HG03196 (cell line): ENCODE measurements around the gene LRP8.

Source experiments
- ATAC-seq: cut with Tn5 transposase; IDR thresholded peaks from one replicate; pipeline ENCODE4 v1.9.1; 2021; ENCODE audit not compliant: unreplicated experiment

LRP8 gene

DNA sequence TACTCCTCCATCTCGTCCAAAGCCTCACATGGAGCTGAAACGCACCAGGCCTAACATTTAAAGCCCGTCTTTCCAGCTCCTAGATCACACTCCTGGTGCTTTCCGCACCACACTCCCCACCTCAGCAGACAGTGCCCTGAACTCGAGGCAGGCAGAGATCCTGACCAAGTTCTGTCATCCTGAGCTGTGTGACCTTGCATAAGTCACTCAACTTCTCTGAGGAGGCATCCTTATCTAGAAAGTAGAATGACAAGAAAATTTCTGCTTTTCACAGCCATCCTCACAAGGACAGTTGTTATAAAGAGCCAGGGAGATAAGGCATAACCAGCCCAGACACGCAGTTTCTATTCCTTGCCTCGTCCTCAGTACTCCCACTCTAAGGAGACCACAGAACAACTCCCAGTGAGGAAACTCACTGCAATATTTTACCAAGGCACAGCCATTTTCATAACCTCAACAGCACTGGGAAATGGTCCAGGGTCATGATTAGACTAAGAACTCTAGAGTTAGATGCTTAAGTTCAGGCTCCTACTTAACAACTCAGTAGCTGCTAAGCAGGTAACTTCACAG is 3.1 kb downstream of the LRP8 start:
- ATAC-seq: no peak

DNA sequence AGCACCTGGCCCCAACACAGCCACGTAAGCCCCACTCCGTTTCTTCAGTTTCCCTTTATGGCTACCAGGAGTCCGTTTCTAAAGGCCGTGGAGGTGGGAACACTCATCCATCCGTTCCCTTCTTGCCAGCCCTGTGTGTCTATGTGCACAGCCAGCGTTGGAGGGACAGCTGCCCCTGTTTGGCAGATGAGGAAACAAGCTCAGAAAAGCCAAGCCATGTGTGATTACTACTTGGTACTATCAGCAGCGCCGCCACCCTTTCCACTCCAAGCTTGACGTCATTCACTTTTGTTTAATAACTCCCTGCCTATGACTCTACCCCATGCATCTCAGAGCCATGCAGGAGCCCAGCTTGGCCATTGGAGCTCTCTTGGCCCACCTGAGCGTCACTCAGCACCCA is 3.5 kb downstream of the LRP8 start:
- no peak for ATAC-seq

DNA sequence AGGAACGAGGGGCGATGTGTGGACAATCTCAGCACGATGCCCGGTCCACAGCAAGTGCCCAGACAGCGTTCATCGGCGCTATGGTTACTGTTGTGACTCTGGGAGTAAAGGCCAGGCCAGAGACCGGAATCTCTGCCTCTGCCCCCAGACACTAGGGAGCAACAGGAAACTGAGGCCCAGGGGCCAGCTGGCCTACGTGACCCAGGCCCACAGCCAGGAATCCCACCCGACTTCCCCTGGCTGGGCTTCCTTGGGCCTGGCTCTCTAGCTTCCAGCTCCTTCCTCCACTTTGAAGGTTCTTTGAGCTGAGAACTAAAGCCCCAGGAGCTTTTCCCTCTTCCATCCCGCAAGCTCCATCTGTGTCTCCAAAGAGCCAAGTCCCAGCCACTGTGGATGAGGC is 4.6 kb downstream of the LRP8 start:
- no peak for ATAC-seq

DNA sequence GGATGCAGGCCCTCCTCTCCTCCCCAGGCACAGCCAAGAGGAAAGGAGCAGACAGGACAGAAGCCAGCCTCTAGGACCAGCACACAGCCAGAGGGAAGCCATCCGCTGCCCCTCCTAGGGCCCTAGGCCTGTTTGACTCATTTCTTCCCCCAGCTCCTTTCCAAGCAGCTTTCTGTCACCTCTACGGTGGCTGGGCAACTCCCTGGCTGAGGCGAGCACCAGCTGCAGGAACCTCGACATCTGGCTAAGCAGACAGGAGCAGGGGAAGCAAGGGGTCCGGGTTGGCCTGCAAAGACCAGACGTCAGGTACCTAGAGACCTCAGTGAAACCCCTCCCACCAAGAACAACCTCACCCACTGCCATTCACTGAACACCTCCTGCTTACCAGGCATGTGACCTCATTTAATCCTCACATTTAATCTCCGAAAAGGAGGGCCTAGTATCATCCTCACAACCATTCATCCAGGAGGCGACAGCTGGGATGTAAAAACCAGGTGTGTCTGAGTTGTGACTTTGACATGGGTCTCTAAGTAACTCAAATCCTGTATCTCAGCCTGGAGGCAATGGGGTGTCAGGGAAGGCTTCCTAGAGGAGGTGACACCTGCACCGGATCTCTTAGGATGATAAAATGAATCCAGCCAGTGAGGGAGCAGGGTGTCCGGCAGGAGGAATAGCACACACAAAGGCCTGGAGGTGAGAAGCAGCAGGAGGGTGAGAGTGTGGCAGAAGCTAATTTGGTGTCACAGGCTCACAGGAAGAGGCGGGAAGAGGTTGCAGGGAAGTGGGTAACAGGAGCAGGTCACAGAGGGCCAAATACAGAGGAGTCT is 5.9 kb downstream of the LRP8 start:
- no peak for ATAC-seq

DNA sequence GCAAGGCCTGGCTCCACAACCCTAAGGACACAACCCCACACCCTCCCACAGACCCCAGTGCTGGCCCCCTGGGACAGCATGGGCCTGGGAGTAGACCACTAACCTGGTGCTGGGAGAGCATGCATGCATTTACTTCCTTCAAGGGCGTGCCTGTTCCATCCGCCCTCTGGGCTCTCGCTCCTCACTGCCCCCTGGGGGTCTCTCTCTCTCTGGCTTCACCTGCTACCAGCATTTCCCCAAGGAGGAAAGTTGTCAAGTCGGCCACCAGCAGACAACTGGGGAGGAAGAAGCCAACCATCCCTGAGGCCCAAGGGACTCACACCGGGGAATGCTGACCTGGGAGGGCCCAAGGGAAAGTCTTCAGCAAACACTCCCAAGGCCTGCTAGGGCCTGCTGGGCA is 6.5 kb downstream of the LRP8 start:
- ATAC-seq: no peak

DNA sequence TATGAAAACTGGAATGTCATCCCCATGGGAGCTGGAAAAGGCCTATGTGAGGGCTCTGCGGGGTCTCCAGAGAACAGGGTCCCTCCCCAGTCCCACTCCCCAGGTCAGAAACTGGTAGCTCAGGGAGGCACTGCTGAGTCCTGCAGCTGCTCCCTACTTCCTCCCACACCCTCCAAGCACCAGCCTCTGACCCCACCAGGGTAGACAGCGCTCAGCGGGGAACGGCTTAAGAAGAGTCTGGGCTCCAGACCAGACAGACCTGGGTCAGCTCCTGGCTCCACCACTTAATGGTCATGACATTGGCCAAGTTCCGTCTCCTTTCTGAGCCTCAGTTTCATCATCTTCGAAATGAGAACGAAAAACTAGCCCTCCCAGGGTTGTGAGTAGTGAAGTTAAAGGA is 7.2 kb downstream of the LRP8 start:
- no peak for ATAC-seq

DNA sequence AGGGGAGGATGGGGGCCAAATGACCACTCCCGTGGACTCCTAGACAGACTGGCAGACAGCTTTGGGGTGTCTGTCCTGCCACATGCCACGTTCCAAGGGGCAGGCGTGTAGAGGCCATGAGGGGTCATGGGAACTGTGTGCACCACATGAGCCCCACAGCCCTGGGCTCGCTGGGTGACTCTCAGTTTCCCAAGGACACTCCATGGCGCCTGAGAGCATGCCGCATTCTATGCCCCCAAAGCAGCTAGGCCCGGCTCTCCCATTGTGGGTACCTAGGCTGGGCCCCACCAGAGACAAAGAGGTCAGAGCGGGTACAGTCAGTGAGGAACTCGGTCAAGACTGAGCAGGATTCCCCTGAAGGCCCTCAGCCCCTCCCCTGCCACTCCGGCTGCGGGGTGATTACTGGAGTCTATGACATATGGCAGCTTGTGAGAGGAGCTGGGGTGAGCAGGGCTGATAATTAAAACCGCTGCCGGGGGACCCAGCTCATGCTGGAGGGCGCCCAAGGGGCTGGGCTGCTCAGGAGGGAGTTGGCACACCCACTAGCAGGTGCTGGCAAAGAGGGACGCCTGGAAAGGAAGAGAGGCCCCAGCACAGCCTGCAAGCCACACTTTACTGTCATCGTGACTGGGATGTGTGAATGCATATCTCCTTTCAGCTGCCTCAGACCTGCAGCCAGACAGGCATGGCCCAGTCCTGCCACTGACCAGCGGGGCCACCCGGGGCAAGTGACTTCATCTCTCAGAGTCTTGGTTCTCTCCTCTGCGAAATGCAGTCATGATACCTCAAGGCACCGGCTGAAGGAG is 8.4 kb downstream of the LRP8 start:
- ATAC-seq: no peak

DNA sequence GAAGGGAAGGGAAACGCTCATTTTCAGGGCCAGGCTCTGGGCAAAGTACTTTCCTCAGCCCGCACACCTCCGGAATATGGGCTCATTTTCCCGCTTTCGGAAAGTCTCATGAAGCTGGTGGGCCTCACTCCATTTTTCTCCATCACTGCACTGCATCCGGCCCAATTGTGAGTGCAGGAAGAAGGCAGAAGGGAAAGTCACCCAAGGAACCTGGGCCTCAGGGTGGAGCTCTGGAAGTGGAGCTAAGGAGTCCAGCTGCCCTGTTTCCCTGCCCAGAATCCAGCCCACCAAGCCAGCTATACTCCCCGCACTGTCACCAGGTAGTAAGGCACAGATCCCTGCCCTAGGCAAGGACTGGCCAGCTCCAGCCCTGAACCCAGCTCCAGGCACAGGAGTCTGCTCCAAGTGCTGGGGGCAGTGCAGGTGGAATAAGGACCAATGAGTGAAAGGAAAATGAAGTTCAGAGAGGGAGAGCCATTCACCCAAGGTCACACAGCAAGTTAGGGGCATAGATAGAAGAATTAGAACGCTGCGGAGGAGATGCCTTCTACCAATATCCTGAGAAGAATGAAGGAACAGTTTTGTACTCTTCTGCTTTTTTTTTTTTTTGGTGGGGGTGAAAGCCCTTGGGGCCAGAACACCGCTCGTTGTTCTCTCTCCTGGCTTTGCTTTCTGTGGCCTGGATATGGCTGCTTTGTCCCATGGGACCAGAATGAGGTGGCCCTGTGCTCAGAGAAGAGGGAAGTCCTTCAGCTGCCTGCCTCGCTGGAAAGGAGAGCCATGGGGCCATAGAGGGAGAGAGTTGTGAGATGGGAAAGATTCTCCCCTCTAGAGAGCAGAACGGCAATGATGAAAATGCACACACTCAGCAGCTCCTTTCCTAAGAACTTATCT is 10.0 kb downstream of the LRP8 start:
- no peak for ATAC-seq

DNA sequence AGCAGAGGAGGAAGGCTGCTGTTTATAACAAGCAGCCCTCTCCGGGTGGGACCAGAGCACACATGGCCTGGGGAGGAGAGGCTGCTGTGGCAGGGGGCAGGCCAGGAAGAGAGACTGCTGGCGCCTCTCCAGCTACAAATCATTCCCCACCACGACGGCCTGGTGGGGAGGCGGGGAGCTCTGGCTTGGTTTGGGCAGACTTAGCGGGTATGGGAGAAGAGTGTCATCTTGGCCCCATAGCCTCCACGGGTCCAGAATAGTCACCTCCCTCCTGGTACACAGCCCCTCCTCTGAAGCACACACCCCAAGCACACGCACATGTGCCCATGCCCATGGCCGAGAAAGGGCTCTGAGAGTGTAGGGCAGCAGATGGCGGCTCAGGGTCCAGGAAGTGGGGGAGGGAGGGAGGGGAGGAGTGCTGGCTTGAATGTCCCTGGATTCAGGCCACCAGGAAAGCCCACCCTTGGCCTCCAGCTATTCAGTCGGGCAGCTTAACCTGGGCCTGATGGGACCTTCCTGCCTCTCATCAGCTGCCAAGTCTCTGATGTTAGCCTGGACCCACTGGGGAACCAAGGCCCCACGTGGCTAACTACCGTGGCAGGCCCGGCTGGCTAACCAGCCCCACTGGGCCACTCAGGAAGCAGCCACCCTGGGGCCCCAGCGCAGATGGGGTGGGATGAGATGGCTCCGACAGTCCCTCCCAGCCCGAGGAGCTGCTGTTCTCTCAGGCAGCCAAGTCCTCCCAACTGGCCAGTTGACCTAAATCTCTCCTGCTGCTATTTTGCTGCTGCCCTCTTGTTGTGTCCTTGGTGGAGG is 10.9 kb downstream of the LRP8 start:
- ATAC-seq: no peak

DNA sequence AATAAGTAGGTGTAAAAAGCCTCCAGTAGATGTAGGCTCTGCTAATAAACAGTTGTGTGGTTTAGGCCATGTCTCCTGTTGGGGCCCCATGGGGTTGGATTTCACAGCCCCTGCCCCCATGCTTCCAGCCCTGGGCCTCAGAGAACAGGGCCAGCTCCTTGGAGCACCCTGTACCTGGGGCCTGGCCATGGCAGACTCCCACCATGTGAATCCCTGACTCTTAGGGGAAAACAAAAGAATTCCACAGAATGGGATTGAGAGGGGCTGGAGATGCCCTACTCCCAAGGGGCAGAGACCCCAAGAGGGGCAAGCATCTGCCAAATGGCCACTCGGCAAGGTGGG is 11.5 kb downstream of the LRP8 start:
- no peak for ATAC-seq

DNA sequence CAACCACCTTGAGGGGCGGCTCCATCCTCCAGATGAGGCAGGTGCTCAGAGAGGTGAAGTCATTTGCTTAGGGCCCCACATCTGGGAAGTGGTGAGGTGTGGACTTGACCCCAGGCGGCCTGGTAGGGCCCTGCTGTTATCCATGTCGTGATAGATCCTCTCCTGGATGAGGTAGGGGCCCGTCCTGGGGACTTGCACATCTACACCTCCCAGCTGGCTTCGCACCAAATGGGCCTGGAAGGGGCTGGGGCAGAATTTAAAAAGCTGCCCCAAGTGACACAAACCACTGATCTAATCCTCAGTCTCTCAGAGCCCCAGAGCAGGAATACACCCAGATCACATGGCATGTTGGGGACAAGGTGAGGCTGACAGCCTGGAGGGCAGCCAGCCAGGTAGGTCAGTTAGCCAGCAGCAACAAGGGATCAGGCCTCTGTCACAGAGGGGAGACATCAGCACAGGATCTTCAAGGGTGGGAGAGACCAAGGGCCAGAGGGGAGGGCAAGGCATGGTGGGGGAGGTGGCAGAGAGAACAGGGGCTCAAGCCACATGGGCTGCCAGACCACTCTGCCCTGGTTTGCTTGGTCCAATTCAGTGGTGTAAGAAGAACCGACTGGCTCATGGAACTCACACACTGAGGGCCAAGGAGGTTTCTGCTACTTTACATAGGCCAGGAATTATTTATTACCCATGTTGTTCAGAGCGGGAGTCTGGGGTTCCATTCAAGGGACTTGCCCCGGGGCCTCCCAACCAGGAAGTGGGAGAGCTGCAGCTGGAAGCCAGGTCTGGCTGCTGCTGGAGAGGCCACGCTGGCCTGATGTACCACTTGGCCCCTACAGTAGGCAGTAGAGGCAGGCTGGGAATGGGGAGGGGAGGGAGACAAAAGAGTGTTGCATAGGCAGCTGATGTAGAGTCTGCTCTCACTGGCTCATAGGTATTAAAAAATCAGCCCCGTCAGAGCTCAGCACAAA is 12.1 kb downstream of the LRP8 start:
- ATAC-seq: no peak

DNA sequence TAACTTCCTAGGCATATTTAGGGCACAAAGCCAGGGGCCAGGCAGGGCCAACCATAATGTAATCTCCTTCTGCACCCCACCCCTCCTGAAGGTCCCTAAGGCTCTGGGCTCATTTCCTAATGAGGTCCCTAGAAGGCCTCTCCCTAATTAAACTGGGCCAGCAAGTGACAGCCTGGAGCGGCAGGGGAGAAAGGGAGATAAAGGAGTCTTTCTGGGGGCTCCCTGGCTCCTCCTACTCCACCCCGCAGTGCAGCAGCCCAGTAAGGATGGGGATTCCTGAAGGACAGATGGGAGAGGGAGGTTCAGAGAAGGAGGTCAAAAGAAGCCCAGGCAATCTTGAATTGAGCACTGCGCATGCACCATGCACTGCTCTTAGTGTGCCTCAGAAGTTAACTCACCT is 12.8 kb downstream of the LRP8 start:
- no peak for ATAC-seq

DNA sequence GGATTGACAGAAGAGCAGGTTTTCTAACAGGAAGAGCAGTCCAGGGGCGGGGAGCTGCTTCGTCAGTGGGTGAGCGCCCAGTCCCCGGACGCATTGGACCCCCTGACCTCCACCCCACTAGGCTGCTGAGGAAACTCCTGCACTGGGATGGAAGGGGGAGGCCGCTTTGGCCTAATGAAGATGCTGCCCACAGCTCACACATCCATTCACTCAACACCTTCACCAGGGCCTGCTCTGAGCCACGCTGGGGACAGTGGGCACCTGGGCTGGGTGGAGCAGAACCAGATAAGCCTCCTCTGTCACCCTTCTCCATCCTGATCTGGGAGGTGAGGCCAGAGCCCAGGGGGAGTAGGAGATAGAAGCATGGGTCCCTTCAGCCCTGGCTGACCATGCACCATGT is 13.3 kb downstream of the LRP8 start:
- no peak for ATAC-seq

DNA sequence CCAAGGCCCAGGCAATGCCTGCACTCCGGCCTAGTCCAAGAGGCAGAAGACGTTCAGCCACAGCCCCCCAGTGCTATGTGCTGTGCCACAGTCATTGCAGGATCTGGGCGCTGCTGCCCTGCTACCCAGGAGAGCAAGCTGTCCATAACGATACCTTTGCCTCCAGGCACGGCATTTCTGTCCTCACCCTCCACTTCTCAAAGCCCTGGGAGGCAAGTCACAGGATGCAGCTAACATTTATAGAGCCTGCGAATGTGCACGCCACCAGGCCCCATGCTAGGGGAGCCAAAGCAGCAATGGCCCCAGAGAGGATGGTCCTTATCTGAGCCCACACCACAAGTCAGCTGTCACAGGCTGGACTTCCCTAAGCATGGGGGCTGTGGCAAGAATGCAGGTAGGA is 13.8 kb downstream of the LRP8 start:
- no peak for ATAC-seq

DNA sequence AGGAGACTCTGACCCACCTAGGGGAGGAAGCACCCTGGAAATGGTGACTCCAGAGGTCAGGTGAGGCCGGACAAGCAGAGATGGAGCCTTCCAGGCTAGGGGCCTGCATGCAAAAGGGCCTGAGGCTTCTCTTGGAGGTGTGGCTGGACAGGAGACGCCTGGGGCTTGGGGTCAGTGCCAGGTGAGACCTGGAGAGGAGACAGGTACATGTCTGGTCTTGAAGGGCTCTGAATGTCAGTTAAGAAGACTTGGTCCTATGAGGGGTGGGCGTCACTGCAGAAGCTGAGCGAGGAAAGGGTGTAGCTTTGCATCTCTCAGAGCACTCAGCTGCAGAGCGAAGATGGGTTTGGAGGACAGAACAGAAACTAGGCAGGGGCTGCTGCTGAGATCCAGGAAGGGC is 14.3 kb downstream of the LRP8 start:
- no peak for ATAC-seq

DNA sequence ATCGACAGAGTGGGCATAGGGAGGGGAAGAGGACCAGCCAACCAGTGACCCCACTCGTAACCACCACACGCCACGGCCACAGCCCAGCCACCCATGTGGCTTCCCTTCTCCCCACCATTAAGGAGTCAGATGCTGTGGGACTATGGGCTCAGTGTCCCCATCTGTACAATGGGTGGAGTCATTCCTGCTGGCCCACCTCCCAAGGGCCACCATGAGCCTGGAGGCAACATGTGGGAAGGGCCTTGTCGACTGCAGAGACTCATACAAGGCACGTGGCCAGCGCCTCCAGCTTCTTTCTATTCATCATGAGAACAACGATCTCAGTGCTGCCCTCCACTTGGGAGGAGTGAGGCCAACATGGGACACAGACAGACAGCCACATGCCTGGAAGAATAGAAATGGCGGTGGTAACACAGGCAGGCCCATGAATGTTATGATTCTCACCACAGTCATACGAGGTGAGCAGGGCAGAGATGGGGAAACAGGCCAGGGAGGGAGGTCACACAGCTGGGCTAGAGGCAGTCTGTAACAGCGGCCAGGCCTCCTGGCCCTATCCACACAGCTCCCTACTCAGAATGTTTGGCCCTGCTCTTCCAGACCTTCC is 16.1 kb downstream of the LRP8 start:
- ATAC-seq: no peak

DNA sequence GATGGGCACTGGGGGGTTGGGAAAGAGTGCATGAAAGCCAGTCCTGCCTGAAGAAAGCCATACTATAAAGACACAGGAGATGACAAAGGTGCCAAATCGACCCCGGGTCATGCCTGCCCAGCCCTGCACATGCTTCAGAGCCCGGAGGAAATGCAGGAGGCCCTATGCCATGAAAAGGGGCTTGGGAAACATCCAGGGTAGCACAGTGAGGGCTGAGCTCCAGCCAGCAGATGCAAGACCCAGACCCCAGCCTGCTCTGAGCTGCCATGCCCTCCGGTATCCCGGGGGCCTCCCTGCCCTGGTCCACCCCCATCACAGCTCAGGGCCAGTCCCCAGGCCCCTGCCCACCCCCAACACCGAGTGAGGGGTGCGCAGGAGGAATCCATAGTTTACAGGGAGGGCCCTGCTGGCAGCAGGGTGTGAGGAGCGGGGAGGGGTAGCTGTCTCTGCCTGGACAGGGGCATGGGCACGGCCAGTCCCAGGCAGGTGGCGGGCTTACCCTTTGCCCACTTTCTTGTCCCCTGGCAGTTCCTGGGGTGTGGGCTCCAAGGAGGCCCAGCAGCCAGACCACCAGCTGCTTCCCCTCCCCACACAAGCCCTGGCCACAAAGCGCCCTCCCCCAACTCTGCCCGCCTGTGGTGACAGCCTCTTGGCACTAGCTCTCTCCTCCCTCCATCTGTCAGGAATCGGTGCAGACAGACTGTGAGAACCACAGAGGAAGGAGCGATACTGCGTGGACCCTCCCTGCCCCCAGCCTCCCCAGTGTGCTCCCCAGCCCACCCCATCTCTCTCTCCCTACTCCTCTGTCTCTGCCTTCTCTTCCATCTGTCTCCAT is 16.8 kb downstream of the LRP8 start:
- no peak for ATAC-seq

DNA sequence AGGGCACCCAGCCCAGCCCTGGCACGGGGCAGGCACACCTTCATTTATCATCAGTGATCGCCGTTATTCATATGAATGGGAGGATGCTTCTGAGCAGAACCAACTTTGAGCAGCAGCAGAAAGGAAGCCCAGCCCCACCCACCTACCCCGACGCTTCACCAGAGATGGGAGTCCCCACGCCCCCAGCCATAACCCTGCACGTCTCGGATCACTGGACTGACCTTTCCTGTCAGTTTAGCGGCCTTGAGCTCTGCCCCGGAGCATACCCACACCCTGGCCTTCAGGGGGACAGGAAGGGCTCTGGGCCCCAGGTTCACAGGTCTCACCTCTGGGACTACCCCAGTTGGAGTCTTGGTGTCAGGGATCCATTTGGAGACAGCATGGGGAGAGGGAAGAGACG is 18.1 kb downstream of the LRP8 start:
- ATAC-seq: no peak
